Dedifferentiated amniotic fluid mesenchymal stem cell (primary cell): ENCODE data around the gene FGB.
A peak's percentile ranks its signal among the peaks of the same experiment; 100 is the strongest.

Experiments
- DNase-seq: peaks from one replicate; pipeline ENCODE4 v3.0.0-alpha.2; 2016; ENCODE audit errors: extremely low spot score

FGB gene

GRCh38 chr4:154562697-154563254 is at the start of gene FGB:
Gene FGB, plus strand, starts transcription at chr4:154563011. Its CDS starts 8 bp downstream, at chr4:154563019.
- DNase-seq: no peak

DNA sequence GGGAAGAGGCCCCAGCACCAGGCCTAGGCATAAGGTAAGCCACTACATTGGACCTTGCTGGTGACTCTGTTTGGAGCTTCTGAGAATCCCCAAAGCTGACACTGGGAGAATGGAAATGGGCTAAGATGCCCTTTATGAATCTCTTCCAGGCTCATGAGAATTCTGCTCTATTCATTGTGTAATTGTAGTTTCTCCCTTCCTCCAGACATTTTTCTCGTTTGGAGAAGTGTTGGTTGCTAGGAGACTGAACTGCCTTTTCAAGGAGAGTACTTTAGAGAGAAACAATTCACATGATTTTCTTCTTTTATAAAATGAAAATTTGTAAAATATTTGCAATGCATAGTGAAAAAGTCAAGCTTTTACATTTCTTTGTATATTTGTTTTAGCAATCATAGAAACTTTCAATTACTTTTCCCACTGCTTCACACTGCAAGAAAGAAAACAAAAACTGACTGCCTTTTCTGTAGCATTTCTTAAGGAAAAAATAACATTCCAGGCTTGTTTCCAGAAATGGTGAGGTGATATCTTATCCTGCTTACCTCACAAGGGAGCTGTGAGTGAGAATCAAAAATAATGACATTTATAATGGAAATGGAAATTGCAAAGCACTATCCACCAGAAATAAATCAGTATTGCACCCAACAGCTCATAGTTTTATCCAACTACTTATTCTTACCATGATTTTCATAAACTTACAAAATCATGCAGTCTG is 46.3 kb upstream of the FGB start:
- DNase-seq: no peak

- DNase-seq: no peak
Measured at GRCh38 chr4:154517591-154517990, 45.2 kb upstream of the FGB start.

- DNase-seq: no peak
Measured at GRCh38 chr4:154519214-154519613, 43.6 kb upstream of the FGB start.

DNA sequence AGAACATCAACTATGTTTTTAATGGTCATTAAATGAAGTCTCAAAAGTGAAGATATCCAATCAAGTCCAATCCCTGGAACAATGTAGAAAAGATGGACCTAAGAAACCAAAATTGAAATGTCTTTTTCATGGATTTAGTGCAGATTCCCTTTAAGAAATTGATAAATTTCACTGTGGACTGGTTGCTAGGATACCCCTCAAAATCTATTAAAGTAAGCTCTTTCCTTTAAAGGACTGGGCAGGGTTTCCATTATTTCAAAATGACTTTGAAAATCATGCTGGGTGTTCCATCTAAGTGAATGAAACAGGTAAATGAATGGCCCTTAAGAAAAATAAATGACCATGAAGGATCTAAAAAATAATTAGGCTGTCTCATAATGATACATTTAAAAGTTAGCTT is 41.2 kb upstream of the FGB start:
- DNase-seq: no peak

- no peak for DNase-seq
Measured at GRCh38 chr4:154526151-154526550, 36.7 kb upstream of the FGB start.

GRCh38 chr4:154527308-154527707 is 35.5 kb upstream of the FGB start:
- no peak for DNase-seq

- no peak for DNase-seq
Measured at GRCh38 chr4:154528869-154529268, 33.9 kb upstream of the FGB start.

DNA sequence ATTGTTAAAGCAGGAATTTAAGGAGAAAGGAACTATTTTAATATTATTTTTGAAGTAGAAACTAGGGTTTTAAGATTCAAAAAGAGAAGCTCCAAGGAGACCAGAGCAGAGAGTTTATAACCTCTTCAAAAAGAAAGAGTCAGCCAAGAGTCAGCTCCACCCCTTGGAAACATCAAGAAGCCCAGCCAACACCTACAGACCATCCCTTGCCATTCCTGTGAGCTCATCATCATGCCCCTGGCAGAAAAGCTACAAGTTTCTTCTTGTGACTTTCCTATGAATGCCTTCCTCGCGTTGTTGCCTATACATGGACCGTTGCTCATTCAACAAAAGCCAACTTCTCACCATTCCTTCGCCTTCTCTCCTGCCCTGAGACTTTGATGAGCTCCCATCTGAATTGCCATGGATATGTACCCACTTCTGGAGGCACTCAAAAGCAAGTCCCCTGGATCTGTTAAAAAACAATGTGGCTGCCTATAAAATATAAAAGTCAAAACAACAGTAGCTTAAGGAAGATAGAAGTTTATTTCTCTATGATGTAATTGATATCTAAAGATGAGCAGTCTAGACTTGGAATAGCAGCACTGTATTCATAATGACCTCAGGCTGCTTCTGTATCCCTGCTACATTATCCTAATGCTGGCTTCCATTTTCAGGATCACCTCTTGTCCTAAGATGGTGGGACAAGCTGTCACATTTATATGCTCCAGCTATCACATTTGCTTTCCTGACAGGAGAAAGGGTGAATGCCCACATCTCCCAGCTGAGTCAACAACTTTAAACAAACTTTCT is 32.9 kb upstream of the FGB start:
- DNase-seq: no peak

DNA sequence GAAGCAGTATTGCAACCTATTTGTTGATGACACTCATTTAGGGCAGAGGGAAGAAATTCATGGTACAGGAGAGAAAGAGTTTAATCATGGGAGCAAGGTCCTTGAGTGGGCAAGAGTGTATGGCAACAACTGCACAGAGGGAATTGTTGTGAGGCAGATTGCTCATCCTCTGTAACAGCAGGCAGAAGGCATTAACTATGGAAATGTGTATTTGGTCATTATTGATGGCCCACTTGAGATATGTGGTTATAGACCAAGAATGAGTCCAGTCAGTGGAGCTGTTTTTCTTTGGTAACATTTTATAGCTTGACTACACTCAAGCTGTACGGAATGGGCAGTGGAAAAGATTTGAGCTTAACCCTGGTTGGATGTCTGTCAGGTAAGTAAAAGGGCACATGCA is 28.5 kb upstream of the FGB start:
- DNase-seq: no peak

DNA sequence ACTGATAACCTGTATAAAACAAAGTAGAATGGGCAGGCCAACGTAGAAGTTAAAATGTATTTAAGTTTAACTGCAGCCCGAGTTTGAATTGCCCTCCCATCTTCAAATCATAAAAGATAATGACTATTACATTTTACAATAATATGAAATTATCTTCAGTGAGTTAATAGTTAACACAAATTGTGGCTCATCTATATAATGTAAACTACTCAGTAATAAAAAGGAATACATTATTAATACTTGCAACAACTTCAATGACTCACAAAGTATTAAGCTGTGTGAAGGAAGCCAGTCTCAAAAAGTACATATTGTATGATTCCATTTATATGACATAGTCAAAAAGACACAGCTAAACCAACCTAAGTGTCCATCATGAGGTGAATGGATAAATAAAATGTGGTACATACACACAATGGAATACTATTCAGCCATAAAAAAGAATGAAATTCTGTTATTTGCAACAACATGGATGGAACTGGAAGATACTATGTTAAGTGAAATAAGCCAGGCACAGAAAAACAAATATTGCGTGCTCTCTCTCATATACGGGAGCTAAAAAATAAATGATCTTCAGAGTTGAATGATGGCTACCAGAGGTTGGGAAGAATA is 20.4 kb upstream of the FGB start:
- no peak for DNase-seq

- DNase-seq: no peak
Measured at GRCh38 chr4:154545689-154546088, 17.1 kb upstream of the FGB start.

DNA sequence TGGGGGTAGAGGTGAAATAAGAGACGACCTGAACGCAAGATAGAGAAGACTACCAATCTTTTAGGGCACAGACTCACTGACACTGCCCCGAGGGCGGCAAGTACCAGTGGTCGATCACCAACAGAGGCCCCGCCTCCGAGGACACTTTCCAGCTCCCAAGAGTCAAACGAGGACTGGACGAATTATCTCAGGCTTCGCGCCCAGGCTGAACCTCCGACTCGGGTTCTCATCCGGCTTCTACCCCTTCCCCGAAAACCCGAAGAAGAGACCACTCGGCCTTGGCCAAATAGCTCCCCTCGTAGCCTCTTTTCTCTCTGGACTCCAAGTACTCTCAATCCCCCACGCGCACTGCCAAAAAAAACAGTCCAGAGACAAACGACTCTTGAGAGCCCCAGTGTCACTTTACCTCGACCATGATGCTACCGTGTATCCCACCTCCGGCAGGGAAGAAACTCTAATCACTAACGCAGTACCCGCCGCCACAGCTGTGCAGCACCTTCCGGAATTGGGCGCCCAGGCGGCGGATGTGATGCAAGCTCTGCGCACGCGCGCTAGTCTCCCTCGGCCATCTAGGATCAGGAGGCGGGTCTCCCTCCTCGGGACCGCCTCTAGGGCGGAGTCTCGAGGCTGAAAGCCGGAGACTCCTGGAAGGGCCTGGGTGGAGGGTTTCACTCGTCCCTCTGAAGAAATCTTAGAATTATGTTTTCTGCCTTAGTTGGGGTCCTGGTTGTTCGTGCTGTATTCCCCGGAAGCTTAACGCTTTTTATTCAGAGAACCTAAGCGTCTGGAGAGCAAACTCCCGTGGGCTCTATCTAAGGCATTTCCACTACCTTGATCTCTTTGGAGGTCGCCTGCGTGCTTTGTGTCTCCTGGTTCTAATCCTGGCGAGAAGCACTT is 12.7 kb upstream of the FGB start, which contains the start of gene PLRG1:
Gene PLRG1, minus strand, starts transcription at position 507 of the 897 bp plus-strand sequence. Its CDS starts 92 bp downstream, at position 415.
- DNase-seq: peak; percentile 98

- peak; percentile 87 for DNase-seq
Measured at GRCh38 chr4:154551872-154552686, 10.7 kb upstream of the FGB start.

GRCh38 chr4:154559141-154559493 is 3.7 kb upstream of the FGB start:
- DNase-seq: no peak

- no peak for DNase-seq
Measured at GRCh38 chr4:154559494-154560418, 3.1 kb upstream of the FGB start.

DNA sequence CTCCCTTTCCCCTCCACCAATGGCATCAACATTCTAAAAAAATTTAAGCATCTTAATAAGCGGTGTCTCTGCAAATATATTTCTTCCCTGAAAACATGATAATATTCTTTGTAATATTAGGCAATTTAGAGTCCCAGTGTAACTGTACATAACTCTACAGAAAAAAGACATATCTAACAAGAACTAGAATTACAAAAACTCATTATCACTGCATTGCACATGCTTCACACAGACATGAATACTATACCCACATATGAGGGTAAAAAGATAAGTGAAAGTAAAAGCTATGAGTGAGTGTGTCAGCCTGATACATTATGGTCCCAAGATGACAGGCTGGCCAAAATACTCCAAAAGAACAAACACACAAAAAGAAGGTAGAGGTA is 2.4 kb upstream of the FGB start:
- no peak for DNase-seq

DNA sequence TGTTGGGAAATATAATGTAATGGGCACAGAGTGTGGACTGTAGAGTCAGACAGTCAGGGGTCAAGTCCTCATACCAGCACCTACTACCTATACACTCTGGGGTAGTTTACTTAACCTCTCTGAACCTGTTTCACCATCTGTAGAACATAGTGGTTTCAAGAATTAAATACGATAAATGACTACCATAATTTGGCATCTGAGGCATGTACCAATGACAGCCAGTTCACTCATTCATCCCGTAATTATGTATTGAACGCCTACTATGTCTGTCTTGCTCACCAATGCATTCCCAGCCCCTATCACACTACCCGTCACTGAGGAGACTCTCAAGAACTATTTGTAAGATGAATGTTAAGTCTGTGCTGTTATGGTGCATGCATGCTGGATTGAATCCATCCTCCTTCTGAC is 2.0 kb upstream of the FGB start:
- no peak for DNase-seq

DNA sequence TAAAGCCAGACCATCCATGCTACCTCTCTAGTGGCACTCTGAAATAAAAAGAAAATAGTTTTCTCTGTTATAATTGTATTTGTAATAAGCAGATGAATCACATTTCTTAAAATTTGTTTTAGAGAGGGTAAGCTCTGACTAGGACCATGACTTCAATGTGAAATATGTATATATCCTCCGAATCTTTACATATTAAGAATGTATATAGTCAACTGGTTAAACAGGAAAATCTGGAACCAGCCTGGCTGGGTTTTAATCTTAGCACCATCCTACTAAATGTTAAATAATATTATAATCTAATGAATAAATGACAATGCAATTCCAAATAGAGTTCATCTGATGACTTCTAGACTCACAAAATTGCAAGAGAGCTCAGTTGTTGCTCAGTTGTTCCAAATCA is 1.5 kb downstream of the FGB start:
- no peak for DNase-seq

DNA sequence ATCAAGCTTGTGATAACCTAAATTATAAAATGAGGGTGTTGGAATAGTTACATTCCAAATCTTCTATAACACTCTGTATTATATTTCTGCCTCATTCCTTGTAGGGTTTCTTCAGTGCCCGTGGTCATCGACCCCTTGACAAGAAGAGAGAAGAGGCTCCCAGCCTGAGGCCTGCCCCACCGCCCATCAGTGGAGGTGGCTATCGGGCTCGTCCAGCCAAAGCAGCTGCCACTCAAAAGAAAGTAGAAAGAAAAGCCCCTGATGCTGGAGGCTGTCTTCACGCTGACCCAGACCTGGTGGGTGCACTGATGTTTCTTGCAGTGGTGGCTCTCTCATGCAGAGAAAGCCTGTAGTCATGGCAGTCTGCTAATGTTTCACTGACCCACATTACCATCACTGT is 2.9 kb downstream of the FGB start:
- DNase-seq: no peak
